Suppressor macrophage treated with lipopolysaccharide for 4 hours (primary cell): ENCODE results near the gene KRT1.
"Not testable (repeated sequence)": the region's sequence is repeated elsewhere in the genome, so short reads cannot be mapped to it uniquely, and the experiment has no call there.

Experiments used
- DNase-seq: peaks from one replicate; pipeline ENCODE4 v3.0.0-alpha.2; 2020

Gene KRT1

GRCh38 chr12:52680363-52680762 is at the start of gene KRT1:
KRT1 (minus strand) TSS chr12:52680407; CDS start chr12:52680348, 59 bp downstream.
- DNase-seq: no peak

DNA sequence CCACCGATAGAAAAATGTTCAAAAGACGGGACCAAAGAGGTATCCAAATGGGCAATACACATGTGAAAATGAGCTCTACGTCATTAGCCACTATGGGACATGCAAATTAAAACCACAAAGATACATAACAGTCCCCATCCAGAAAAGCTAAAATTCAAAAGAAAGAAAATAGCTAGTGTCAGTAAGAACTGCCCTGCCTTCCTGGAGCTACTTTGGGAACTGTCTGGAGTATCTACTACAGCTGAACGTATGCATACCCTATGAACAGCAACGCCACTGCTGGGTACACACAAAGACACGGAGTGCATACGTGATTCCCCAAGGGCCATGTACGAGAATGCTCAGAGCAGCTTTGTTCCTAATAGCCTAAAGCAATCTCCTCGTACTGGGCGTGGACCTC is 48.9 kb upstream of the KRT1 start:
- no peak for DNase-seq

DNA sequence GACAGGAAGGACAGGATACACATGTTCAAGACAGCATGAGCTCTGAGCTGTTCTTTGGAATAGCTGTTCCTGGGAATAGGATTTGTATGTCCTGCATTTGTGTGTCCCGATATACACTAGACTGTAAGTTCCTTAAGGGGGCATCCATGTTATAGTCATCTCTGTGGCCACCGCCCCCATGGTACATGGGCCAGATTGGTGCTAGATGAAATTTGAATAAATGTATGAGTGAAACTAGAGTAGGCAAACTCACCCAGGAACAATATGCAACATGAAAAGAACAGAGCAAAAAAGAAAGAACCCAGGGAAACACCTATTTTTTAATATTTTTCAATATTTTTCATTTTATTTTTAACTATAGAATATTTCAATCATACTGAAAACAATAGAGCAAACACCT is 48.2 kb upstream of the KRT1 start:
- DNase-seq: no peak

DNA sequence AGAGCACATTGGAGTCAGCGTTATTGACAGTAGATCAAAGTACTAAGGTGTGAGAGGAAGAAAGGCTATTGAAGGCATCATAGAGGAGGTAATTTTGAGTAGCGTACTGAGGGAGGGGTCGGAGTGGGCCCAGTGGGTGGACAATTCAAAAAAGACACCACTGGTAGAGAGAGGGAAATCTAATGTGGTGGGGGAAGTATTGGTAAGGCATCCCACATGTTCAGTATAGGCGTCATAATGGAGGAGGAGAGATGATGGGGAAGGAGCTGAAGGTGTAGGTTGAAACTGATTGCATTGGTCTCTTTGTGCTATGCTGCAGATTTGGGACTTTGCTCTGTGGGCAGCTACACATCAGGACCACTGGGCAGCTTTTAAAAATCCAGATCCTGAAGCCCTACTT is 46.8 kb upstream of the KRT1 start:
- DNase-seq: no peak

- DNase-seq: no peak
These were observed 46.2 kb upstream of the KRT1 start for GRCh38 chr12:52726451-52726850.

DNA sequence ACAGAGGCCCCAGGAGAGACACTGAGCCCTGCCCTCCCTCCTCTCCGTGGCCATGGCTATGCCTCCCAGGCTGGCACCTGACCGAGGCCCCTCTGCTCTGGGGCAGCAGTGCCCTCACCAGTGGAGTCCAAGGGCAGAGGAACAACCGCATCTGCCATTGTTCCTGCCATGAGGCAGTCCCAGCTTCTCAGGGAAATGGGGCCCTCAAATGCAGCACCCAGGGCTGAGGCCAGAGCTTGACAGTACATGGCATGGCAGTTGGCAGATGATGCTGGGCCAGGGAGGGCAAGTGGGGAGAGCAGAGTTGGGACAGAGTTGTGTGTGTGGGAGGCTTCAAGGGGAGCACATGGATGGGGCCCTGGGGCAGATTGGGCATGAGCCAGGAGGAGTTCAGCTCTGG is 44.2 kb upstream of the KRT1 start:
- DNase-seq: no peak

DNA sequence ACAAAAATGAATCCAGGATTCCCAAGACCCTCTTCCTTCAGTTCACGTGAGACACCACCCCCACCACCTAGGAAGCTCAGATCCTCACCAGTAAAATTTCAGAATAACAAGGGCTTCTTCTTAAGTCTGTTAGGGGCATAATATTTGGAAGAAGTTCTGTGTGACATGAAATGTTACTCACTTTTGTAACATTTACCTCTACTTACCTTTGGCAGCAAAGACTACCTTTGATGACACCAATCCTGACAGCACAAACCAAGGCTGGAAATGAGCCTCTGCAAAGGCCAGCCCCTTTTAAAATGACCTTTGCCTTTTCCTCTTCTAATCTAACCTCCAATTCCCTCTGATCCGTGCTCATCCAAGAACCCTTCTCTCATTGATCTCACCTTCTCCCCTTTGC is 42.5 kb upstream of the KRT1 start:
- no peak for DNase-seq

- DNase-seq: no peak
These were observed 41.7 kb upstream of the KRT1 start for GRCh38 chr12:52721838-52722470.

GRCh38 chr12:52720365-52720886 is 40.2 kb upstream of the KRT1 start:
- no peak for DNase-seq

DNA sequence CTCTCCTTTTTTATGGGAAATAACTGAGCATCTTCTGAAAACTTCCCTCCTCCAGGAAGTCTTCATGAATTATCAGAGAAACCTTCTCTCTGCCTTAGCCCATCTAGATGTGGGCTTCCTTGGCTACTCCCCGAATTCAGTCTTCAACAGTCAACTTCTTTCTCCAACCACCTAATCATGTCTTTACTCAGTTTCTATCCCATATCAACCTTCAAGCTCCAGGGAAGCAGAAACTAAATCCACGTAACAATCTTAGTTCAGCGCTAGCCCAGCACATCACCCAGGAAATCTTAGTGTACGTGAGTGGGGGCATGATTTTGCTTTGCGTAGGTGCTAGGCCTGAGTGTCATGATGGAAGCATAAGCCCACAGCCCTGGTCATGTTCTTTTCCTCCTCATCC is 35.9 kb upstream of the KRT1 start:
- no peak for DNase-seq

DNA sequence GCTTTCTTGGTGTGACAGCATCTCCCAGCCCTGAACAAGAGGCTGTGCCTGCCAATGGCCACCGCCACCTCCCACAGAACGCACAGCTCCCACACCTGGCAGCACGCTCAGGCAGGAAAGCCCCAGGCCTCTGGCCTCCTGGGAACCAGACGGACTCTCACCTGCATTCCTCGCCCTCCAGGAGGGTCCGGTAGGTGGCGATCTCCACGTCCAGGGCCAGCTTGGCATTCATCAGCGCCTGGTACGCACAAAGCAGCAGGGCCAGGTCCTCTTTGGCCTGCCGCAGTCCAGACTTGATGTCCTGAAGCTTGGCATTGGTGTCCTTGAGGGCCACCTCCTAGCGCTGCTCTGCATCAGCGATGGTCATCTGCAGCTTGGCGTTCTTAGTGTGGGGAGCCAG is 35.2 kb upstream of the KRT1 start:
- DNase-seq: no peak

- no peak for DNase-seq
These were observed 34.7 kb upstream of the KRT1 start for GRCh38 chr12:52714887-52715281.

DNA sequence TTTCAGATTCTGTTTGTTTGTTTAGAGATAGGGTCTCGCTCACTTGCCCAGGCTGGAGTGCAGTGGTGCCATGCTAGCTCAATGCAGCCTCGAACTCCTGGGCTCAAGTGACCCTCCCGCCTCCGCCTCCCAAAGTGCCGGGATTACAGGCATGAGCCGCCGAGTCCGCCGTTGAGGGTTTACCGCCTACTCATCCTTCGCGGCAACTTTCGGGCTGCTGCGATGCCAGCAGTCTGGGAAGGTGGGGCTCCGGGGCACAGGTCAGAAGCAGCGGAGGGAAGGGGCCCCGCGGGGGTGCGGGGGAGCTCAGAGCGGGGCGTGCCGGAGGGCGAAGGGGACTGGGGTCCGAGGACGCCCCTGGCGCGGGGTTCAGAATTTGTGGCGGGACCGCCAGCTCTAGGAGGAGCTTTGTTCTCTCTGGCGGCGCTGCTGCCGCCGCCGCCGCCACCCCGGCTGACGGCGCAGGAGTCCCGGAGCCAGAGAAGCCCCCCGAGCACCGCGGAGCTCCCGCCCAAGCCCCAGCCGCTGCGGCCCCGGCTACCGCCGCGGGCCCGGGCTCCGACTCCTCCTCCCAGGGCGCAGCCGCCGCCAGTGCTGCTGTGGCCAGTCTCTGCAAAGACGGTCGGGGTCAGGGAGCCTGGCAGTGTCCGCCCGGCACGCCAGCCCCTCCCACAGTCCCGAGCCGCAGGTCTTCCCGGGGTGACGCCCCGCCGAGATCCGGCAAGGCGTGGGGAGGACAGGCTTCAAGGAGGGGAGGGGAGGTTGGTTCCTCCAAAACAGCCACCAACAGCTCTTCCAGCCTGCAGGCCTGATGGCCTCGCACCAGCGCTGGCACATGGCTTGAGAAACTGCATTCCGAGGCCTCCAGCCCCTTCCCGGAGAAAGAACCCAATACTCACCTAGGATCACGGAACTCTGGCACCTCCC is 34.0 kb upstream of the KRT1 start:
- no peak for DNase-seq

GRCh38 chr12:52712122-52712521 is 31.9 kb upstream of the KRT1 start:
- not testable (repeated sequence) for DNase-seq

DNA sequence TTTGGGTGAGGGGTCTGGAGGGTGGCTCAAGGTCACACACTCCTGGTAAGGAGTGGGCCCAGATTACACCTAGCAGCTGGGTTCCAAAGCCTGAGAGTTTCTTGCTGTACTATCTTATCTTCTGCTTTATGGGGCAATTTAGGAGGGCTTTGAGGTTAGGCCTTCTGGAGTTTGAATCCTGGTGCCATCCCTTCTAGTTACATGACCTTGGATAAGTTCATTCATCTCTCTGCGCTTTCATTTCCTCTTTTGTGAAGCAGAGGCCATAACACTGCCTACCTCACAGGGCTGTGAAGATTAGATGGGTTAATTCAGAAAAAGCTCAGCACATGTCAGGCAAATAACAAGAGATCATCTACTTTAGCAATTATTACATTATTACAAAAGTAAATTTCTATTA is 30.5 kb upstream of the KRT1 start:
- DNase-seq: peak; percentile 31

DNA sequence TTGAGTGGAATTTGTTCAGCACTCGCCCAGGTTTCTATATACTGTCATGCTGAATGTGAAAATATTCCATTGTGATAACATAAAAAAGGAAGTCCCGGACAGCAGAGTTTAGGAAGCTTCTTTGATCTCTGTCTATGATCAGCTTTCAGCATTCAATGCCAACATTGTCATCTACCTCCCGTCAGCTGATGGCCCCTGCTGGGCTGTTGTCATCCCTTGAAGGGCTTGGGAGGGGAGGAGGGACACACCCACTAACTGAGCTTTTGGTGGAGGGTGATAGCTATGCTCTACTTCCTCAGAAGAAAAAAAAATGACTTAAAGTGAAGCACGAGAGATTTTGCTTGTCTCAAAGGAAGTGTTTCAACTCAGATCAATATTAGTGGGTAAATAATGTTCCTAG is 27.8 kb upstream of the KRT1 start:
- no peak for DNase-seq

DNA sequence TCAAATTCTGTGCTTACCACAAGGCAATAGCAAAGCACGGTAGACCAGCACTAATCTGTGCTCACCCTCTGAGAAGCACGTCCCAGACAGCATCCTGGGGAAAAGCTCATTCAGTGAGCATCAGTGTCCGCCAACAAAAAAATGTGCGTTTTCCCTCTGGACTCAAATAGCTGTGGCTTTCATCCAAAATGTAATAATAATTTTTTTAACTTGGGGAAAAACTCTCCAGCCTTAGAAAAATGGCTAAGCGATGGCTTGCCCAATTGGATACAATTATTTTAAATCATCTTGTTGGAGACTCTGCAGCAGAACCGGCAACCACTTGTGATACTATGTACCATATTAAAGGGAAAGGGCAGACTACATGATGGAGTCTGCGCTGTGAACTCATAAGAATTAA is 24.3 kb upstream of the KRT1 start:
- no peak for DNase-seq

DNA sequence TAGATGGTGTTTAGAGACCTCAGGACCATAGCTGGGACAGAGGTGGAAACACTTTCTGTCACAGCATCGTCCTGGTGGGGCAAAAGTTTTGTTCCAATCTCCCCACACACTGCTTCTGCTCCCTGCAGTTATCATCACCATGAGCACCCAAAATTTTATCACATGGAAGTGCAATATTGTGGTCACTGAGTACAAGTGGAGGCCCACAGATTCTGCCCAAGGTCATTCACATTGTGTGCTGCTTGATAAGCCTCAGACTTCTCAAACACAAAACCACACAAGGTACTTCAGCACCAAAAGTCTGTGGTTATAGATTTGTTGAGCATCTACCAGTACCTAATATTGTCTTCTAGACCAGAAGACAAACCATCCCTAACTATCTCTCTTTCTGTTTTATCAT is 23.7 kb upstream of the KRT1 start:
- no peak for DNase-seq

GRCh38 chr12:52703424-52703823 is 23.2 kb upstream of the KRT1 start, which contains the start of gene KRT77:
KRT77 (minus strand) TSS chr12:52703524; CDS start chr12:52703434, 90 bp downstream.
- no peak for DNase-seq

GRCh38 chr12:52702338-52702737 is 22.1 kb upstream of the KRT1 start:
- no peak for DNase-seq

GRCh38 chr12:52701281-52701680 is 21.1 kb upstream of the KRT1 start:
- no peak for DNase-seq

DNA sequence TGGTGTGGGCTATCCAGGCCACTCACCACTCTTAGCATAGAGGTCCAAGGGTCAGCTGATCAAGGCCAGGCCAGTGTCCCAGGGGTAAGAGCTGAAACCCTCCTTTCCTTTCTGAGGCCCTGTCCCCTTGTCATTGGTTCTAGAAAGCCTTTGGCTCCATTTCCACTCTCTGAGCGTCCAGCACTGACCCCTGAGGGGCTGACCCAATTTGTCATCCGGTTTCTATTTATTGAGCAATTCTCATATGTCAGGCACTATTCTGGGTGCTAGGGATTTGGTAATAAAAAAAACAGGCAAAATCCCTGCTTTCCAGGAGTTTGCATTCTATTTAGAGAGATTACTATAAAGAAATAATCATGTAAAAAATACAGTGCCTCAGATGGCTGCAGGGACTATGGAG is 19.8 kb upstream of the KRT1 start:
- DNase-seq: no peak

DNA sequence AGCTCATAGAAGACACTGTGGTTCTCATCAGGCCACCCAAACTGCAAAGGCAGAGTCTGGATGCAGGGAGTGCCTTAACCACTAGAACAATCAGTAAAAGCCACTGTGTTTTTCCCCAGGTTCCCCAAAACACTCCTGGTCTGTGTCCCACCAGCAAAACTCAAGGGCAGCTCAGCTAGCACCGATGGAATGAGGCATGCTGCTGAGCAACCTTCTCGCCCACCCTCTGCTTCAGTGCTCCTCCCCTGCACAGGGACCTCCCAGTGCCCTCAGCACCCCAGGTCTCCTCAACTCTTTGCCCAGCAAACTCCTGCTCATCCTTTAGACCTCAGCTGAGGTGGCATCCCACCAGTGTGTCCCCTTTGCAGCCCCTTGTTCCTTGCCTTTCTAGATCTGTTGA is 19.2 kb upstream of the KRT1 start:
- DNase-seq: no peak

DNA sequence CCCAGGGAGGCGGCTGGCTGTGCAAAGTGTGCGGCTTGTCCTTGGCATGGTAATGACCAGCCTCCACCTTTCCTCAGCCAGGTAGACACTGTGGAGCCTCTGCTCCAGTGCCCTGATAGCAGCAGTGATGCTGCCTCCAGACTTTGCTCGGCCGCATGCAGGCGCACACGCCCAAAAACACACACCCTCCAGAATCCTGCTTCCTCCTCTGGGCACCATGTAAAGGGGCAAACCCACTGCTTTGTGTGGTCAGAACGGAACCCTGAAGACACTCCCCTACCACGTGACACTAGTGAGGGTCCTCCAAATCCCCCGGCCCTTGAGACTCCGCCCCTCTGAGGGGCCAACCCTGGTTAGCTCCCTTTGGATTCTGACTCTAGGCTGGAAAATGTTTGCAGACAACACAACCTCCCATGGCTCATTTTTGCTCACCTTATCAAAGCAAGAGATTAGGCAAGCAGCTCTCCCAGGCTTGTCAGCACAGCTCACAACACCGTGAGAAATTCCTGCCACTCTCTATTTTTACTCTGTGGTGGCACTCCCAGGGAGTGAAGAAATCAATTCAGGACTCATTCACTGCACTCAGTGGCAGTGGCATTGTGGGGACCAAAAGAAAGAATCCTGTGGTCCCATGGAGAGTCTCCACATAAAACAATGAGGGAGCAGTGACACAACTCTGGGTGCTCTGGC is 18.6 kb upstream of the KRT1 start:
- DNase-seq: no peak
